Tibial artery (tissue), 4 donors: ENCODE measurements around the gene CDRT4.

Experiments
- DNase-seq, 2 donors: peaks; one replicate each; pipeline ENCODE4 v3.0.0-alpha.2; 2019
- H3K27ac ChIP-seq, 2 donors: fragments of 200-600 bp; sonication (generic) in 1 of 2; 1 replicate in 1 of 2; 2 replicates in 1 of 2; pipeline ENCODE4 v1.5.1; 2018 to 2019; ENCODE audit warnings: mild to moderate bottlenecking in 1 of 2
- H3K27me3 ChIP-seq, 2 donors: fragments of 200-600 bp; sonication (generic) in 1 of 2; one replicate each; pipeline versions ENCODE4 v1.5.1 to v1.6.0; 2016 to 2019
- H3K36me3 ChIP-seq, 3 donors: fragments of 200-600 bp; sonication (generic) in 2 of 3; one replicate each; pipeline ENCODE4 v1.5.1; 2016 to 2019; ENCODE audit warnings: mild to moderate bottlenecking in 2 of 3
- H3K4me1 ChIP-seq, 4 donors: fragments of 200-600 bp; sonication (generic) in 2 of 4; 1 replicate in 3 of 4; 2 replicates in 1 of 4; pipeline ENCODE4 v1.5.1; 2016 to 2019
- H3K4me3 ChIP-seq, 2 donors: fragments of 200-600 bp; sonication (generic) in 1 of 2; 1 replicate in 1 of 2; 2 replicates in 1 of 2; pipeline ENCODE4 v1.5.1; 2018 to 2019; ENCODE audit warnings: mild to moderate bottlenecking in 2 of 2
- H3K9me3 ChIP-seq, 3 donors: fragments of 200-600 bp; sonication (generic) in 1 of 3; one replicate each; pipeline ENCODE4 v1.5.1; 2016 to 2019
- intact Hi-C: fragments of 100-400 bp; cut with DNase I; formaldehyde crosslinking; loops from one replicate; pipeline ENCODE4 v1.15.0; 2023; ENCODE audit warnings: low total_unique reads
- TF ChIP-seq, protein P1 (sequence below), 2 experiments: fragments of 200-600 bp in 1 of 2; fragments of 450-650 bp in 1 of 2; IDR thresholded peaks; one replicate each; pipeline ENCODE4 v1.5.1; 2017 to 2019; ENCODE audit warnings: antibody characterized with exemption in 2 of 2, mild to moderate bottlenecking in 1 of 2, moderate library complexity in 1 of 2

CDRT4 gene

DNA sequence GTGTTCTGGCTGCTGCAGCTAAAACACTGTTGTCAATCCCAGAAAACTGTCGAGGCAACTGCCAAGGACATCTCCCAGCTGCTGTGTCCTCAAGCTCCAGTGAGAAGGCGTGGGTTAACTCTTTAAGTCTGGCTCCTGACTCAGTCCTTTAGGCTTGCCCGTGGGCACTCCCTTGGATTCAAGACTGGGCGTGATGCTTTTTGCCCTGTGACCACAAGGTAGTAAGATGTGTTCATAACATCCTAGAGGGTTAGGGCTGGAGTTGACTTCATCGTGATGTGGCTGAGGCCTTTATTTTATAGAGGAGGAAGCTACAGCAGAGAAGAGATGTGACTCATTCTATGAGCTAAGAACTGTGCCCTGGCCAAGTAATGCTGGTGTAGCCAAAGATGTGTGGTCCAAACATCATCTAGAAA lies 75.1 kb downstream of the CDRT4 start:
- intact Hi-C loops: no loop called here

DNA sequence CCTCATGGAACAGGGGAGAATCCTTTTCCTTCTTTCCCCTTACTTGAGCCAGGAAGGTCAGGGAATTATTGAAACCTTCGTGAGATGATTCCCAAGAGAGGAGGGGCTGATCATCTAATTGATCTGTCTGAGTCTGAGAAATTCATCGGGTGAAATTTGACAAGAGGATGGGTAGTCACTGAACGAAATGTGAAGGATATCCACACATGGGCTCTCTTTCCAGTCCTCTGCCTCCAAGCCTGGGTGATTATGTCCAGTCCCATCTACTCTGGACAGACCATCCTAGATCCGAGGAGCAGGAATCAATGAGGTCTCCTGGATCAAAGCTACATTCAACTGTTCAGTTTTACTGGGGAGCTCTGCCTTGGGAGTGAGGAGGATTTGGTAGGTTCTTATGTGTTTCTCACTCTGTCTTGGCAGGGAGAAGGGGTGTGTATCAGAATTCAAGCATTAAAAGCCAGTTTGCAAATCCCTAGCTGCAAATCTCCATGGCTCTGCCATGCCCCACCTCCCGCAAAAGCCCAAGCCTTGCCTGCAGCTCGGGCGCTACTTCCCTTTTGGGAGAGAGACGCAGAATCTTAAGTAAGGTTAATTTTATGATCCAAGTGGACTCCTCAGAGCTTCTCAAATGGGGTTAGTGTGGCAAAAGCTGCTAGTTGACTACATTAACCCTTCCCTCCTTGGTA lies 78.9 kb downstream of the CDRT4 start:
- H3K9me3 ChIP-seq: no peaks in the 10 kb centered on the region
- intact Hi-C loops: no loop called here
- H3K4me1 ChIP-seq: peaks cover 0 to 5% (median 0%) of the 10 kb centered on the region in 4 donors
- TF ChIP-seq, protein P1, sequence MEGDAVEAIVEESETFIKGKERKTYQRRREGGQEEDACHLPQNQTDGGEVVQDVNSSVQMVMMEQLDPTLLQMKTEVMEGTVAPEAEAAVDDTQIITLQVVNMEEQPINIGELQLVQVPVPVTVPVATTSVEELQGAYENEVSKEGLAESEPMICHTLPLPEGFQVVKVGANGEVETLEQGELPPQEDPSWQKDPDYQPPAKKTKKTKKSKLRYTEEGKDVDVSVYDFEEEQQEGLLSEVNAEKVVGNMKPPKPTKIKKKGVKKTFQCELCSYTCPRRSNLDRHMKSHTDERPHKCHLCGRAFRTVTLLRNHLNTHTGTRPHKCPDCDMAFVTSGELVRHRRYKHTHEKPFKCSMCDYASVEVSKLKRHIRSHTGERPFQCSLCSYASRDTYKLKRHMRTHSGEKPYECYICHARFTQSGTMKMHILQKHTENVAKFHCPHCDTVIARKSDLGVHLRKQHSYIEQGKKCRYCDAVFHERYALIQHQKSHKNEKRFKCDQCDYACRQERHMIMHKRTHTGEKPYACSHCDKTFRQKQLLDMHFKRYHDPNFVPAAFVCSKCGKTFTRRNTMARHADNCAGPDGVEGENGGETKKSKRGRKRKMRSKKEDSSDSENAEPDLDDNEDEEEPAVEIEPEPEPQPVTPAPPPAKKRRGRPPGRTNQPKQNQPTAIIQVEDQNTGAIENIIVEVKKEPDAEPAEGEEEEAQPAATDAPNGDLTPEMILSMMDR (IDR thresholded peaks at IDR 0.05): no peak
- no peak overlapping the region for H3K27ac ChIP-seq
- DNase-seq: no peak
- no peaks in the 10 kb centered on the region for H3K27me3 ChIP-seq
- no peak overlapping the region for H3K4me3 ChIP-seq
- no peaks in the 10 kb centered on the region for H3K36me3 ChIP-seq

More for the DNA sequence above, 75.1 kb downstream of the CDRT4 start:
- Histone ChIP-seq H3K27ac (no peak overlapping the region), H3K4me1 (no peaks in the 10 kb centered on the region), H3K36me3 (no peaks in the 10 kb centered on the region), H3K9me3 (no peaks in the 10 kb centered on the region), H3K4me3 (no peak overlapping the region), H3K27me3 (no peaks in the 10 kb centered on the region)
- TF ChIP-seq, protein P1 (IDR thresholded peaks at IDR 0.05): no peak
- no peak for DNase-seq

DNA sequence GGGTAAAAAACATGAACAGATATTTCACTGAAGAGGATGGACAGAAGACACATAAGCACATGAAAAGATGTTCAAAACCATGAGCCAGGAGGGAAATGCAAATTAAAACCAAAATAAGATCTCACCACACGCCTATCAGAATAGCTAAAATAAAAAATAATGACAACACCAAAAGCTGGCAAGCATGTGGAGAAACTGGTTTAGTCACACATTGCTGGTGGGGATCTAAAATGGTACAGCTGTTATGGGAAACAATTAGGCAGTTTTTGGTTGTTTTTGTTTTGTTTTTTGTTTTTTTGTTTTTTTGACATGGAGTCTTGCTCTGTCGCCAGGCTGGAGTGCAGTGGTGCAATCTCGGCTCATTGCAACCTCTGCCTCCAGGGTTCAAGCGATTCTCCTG lies 81.3 kb downstream of the CDRT4 start:
- Histone ChIP-seq H3K27ac (no peak overlapping the region), H3K4me3 (no peak overlapping the region), H3K27me3 (no peaks in the 10 kb centered on the region), H3K4me1 (peaks cover 0 to 5% (median 0%) of the 10 kb centered on the region in 4 donors), H3K36me3 (no peaks in the 10 kb centered on the region), H3K9me3 (no peaks in the 10 kb centered on the region)
- TF ChIP-seq, protein P1 (IDR thresholded peaks at IDR 0.05): no peak
- DNase-seq: no peak
- intact Hi-C loops: no loop called here
